HK-2 (cell line): ENCODE results near the gene POMGNT1.

ENCODE experiments used
- DNase-seq: peaks from one replicate; pipeline ENCODE4 v3.0.0-alpha.2; 2018; ENCODE audit not compliant: unreplicated experiment

Gene POMGNT1

GRCh38 chr1:46210561-46210960 is 12.3 kb upstream of the POMGNT1 start:
- no peak for DNase-seq

DNA sequence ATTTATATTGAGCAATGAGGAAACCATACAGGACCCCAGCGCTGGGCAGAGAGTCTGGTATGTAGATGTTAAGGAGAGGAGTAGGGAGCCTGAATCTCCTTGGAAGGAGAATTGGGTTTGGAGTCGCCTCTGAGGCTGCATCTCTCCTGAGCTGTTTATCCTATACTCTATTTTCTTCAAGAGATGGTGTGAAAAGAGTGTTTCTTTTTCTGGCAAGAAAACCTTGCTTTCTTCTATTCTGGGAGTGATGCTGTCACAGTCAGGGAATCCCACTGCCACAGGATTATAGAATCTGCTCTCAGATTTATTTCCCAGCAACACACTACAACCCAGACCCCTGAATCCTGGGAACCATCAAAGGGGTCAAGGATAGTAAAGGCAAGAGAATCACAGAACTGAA is 8.2 kb upstream of the POMGNT1 start:
- DNase-seq, result no peak

DNA sequence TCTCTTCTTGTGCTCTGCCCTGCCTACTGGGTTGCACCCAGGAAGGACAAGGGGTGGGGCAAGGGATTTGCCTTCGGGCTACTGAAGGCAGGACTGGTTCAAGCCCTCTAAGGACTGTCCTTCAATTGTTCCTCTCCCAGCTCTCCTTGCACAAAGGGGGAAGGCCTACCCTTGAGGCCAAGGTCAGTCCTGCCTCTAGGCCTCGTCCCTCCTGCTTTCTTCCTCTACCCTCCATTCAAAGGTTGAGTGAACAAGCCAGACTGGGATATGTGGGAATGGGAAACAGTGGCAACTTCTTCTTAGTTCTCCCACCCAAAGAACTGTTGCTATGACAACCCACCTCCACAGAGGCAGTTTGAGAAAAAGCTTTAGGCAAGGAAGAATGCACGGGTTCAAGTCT is 7.6 kb upstream of the POMGNT1 start:
- no peak for DNase-seq

- no peak for DNase-seq
Measured at GRCh38 chr1:46205141-46205540, 6.9 kb upstream of the POMGNT1 start.

DNA sequence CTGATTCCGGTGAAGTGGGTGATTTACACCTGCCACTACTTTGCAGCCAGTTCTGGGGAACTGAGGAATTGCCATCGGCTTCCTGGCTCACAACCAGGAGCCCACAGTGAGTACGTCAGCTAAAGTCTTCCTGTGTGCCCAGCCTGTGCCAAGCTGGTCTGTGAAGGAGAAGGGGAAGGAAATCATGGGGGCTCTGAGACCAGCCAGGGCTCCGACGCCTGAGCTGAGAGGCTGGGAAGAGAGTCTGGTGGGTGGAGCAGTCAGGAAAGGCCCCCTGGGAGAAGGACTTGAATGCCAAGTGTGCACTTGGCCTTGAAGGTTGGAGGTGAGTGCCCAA is 6.1 kb upstream of the POMGNT1 start:
- no peak for DNase-seq

GRCh38 chr1:46203738-46204405 is 5.6 kb upstream of the POMGNT1 start:
- no peak for DNase-seq

- no peak for DNase-seq
Measured at GRCh38 chr1:46199233-46199749, 1.1 kb upstream of the POMGNT1 start.

DNA sequence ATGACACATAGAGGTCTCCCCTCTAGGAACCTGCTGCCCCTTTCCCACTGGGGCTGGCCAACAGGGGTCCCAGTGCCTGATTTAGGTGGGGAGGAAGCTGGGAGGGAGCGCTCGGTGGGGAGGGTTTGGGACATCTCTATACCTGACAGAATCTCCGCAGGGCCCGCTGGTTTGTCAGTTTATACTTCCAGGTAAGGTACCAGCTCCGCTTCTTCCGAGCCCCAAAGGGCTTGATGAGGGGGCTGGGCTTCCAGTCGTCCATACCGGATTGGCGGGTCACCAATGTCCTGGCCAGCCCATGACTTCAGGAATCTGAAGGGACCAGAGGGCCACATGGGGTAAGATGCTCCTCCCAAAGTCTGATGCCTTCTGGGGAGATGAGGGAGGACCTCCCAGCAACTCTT is 672 bp downstream of the POMGNT1 start:
- no peak for DNase-seq

DNA sequence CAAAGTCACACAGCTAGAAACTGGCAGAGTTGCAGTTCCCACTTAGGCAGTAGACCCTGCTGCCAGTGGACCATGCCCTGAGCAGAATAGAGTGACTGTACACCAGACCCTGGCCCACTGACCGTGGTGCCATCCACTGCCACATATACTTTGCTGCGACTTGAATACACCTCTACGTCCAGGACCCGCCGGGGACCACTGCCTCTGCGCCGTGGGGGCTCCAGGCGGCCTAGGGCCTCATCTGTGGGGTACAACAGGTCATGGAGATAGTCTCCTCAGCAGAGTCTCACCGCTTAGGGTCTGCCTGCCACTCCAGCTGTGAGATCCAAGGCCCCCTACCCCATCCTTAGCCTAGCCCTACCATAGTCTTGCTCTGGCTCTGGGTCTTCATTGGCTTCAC is 1.6 kb downstream of the POMGNT1 start:
- no peak for DNase-seq

DNA sequence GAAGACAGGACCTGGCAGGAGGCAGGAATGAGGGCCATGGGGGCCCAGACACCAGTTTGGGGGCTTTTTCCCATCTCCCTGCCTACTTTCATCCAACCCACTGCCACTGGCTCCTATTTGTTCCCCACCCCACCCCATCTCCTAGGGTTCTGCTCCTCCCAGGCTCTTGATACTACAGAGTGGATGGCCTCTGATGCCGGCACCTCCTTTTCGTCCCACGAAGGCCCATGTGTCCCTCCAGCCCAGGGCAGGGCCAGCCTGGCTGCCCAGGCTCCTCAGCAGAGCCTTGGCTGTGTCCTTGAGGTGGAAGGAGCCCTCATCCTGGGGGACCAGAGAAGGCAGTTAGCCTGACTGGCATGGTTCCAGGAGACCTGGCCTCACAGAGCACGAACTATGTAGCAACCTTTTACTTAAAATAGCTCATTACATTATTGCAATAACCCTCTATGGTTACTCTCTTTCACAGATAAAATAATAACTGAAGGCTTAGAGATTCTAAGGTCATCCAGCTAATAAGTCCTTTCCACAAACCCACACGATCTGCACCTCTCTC is 3.5 kb downstream of the POMGNT1 start:
- DNase-seq, result no peak

GRCh38 chr1:46193984-46194570 is 4.2 kb downstream of the POMGNT1 start:
- DNase-seq, result peak; percentile 43

- no peak for DNase-seq
Measured at GRCh38 chr1:46193285-46193684, 4.9 kb downstream of the POMGNT1 start.

DNA sequence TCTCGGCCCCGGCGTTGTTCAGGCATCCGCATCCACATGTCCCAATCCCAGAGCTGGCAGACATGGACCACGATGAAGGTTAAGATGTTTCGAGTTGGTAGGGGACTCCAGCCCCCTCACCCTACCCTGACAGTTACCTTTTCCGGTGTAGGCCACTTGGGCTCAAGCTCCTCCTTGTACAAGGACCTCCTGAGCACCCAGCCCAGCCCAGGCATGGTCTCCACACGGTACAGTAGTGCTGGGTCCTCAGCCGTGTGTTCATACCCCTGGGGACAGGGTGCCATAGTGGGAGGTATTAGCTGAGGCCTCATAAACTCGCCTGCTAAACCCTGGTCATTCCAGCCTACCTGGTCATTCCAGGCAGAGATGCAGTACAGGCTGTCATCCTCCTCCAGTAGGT is 6.1 kb downstream of the POMGNT1 start:
- no peak for DNase-seq

DNA sequence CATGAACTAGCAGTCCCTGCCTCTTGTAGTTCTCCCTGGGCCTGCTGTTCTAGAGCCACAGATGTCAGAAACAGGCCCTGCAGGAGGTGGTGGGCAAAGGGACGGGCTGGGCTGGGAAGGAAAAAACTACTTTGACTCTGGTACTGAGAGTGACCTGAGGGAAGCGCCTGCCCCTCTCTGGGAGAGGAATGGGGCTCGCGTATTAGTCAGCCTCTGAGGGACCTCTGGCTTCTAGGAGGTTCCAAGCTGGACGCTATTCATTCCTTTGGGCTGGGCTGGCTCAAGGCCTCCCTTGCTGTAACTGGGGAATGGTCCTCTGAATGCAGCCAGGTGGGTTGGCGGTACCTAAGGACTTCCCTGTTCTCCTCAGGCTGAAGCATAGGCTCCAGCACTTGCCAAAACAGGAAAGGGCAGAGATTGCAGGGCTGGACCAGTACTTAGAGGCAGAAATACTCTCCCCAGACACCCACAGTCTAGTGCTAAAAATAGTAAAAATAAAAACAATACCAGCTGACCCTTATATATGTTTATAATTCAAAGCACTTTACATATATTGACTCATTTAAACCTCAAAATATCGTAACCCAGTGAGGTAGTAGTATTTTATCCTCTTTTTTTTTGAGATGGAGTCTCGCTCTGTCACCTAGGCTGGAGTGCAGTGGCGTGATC is 7.1 kb downstream of the POMGNT1 start:
- no peak for DNase-seq

DNA sequence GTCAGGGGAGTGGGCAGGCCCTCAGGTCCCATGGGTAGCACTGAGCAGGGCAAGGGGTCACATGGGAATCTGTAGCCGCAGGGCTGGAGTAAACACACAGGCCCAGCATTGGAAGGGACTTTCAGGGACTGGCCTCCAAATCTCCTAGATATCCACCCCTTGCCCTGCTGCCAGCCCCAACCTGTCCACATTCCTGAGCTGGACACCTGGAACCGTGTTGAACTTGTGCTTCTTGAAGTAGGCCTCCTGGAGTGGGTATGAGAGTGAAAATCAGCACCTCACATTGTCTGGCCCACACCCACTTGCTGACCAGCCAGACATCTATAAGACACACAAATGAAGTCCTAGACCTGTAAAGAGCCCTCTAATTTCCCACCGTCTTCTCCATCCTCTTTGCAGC is 7.7 kb downstream of the POMGNT1 start:
- no peak for DNase-seq

DNA sequence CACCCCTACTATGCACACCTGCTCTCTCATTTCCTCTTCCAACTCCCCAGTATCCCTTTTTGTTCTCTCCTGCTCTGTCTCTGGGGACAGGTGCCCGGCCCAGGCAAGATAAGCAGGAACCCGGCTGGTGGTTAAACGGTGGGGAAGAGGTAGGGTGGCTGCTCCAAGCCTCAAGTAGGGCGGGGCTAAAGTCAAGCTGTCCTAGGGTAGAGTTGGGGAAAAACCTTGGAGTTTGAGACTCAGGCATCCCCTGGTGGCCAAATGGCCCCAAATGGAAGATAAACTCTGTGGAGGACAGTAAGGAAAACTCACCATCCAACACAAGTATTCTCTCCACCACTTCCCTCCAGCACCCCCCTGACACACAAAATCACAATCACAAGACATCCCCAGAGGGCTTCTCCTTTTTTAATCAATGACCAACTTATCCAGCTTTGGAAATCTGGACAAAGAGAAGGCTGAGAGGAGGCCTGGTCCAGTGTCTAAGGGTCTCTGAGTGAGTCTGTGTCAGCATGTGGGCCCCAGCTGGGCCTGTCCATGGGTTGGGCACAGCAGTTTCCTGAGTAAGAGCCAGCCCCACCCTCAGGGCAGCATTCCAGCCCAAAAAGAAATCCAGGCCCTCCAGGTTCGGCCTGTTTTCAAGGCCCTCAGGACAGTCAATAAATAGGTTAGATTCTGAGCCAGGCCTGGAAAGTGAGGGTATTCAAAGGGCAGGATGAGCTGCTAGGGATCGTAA is 9.8 kb downstream of the POMGNT1 start:
- no peak for DNase-seq

DNA sequence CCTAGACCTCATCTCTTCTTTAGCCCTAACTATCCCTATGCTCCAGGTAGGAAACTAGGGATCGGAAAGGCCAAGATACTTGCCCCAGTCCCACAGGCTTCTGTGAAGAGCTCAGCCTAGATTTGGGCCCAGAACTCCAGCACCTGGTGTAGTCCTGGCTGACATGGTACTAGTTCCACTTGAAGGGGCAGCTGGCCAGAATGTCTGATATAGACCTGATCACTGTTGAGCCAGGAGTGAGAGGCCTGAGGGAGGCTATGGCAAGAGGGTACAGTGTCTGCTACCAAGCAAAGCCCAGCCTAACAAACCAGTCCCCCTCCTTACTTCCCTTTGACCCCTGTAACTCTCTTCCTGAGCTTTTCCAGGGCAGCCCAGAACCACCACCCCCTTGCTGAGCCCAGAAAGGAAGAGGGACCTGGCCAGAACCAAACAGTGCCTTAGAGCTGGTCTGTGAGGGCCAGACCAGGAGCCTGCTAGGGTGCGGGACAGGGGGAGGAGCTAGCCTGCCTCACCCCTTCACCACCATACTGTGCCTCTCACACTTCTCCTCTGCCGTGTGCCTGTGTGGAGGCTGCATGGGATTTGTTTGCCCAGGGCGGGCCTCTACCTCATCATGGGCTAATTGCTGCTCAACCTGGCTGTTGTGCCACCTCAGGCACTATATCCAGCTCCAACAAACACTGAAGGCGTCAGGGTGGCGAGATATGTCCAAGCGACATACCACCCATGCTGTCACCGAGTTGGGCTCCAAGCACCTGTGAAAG is 10.9 kb downstream of the POMGNT1 start:
- no peak for DNase-seq

DNA sequence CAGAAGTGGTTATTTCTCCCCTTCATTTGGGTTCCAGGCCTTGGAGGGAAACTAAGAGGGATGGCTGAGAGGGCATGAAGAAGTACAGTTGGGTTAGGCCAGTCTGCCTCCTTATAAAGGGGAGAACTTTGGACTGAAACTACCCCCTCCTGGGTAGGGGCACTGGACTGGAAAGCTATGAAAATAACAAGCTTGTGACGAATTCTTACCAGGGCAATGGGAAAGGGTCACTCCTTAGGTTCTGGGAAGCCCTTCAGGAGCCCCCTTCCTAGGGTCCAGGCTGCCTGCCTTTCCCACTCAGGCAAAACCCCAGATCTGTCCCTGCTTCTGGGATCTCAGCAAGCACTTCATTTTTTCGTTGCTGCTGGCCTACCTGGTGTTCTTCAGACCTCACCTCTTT is 12.2 kb downstream of the POMGNT1 start:
- no peak for DNase-seq

- DNase-seq, result no peak
Measured at GRCh38 chr1:46184920-46185658, 13.1 kb downstream of the POMGNT1 start.

GRCh38 chr1:46183926-46184557 is 14.2 kb downstream of the POMGNT1 start:
- no peak for DNase-seq
